ENCODE results near the gene DOCK11.
"Not testable (repeated sequence)": the region's sequence is repeated elsewhere in the genome, so short reads cannot be mapped to it uniquely, and the experiment has no call there.

DOCK11 gene

GRCh38 chrX:118495061-118495921, at the start of gene DOCK11:
DOCK11 (plus strand) TSS chrX:118495815; CDS start chrX:118495972, 157 bp downstream.
- peak; percentile 65 for DNase-seq

GRCh38 chrX:118448273-118448783, 47.3 kb upstream of the DOCK11 start:
- DNase-seq = no peak

- no peak for DNase-seq
Observed at GRCh38 chrX:118455013-118455412, 40.6 kb upstream of the DOCK11 start.

- peak; percentile 27 for DNase-seq
Observed at GRCh38 chrX:118459494-118459893, 36.1 kb upstream of the DOCK11 start.

- DNase-seq = no peak
Observed at GRCh38 chrX:118464501-118464900, 31.1 kb upstream of the DOCK11 start.

GRCh38 chrX:118468122-118468521, 27.5 kb upstream of the DOCK11 start:
- no peak for DNase-seq

GRCh38 chrX:118470721-118471347, 24.8 kb upstream of the DOCK11 start:
- not testable (repeated sequence) for DNase-seq

- no peak for DNase-seq
Observed at GRCh38 chrX:118474586-118474985, 21.0 kb upstream of the DOCK11 start.

- DNase-seq = no peak
Observed at GRCh38 chrX:118475903-118476302, 19.7 kb upstream of the DOCK11 start.

GRCh38 chrX:118480172-118480571, 15.4 kb upstream of the DOCK11 start:
- DNase-seq = peak; percentile 38

GRCh38 chrX:118482384-118482783, 13.2 kb upstream of the DOCK11 start:
- not testable (repeated sequence) for DNase-seq

GRCh38 chrX:118484216-118484903, 11.3 kb upstream of the DOCK11 start:
- DNase-seq = no peak

GRCh38 chrX:118486693-118487092, 8.9 kb upstream of the DOCK11 start:
- DNase-seq = not testable (repeated sequence)

GRCh38 chrX:118493016-118493415, 2.6 kb upstream of the DOCK11 start:
- no peak for DNase-seq

GRCh38 chrX:118493653-118494297, 1.8 kb upstream of the DOCK11 start:
- no peak for DNase-seq

GRCh38 chrX:118495958-118496762, 545 bp downstream of the DOCK11 start:
- peak; percentile 45 for DNase-seq

GRCh38 chrX:118496763-118497079, 1.1 kb downstream of the DOCK11 start:
- DNase-seq = no peak

GRCh38 chrX:118497180-118497818, 1.7 kb downstream of the DOCK11 start:
- no peak for DNase-seq

- DNase-seq = no peak
Observed at GRCh38 chrX:118498351-118498750, 2.7 kb downstream of the DOCK11 start.

GRCh38 chrX:118498755-118499154, 3.1 kb downstream of the DOCK11 start:
- no peak for DNase-seq

- no peak for DNase-seq
Observed at GRCh38 chrX:118499295-118499694, 3.7 kb downstream of the DOCK11 start.

All from HCEC 1CT (cell line).